ENCODE data around the gene EVC2.

EVC2 gene

GRCh38 chr4:5532100-5532499, 176.3 kb downstream of the EVC2 start:
- no peaks in the 10 kb centered on the region for H3K36me3 ChIP-seq
- no peaks in the 10 kb centered on the region for H3K27me3 ChIP-seq
- no peak overlapping the region for H3K4me3 ChIP-seq (ENCODE audit: low read depth in 1 of 2, low read length in 1 of 2)
- H3K4me1 ChIP-seq (ENCODE audit: control insufficient read depth in 1 of 2, insufficient read depth in 1 of 2, low read depth in 1 of 2, low read length in 1 of 2), result no peaks in the 10 kb centered on the region
- no peak overlapping the region for H3K27ac ChIP-seq
- no peaks in the 10 kb centered on the region for H3K9me3 ChIP-seq
- TF ChIP-seq CTCF (IDR thresholded peaks at IDR 0.05), result no peak

GRCh38 chr4:5528031-5528436, 180.3 kb downstream of the EVC2 start:
- Histone ChIP-seq H3K27ac (no peak overlapping the region), H3K9me3 (no peaks in the 10 kb centered on the region), H3K4me3 (ENCODE audit: low read depth in 1 of 2, low read length in 1 of 2) (no peak overlapping the region), H3K36me3 (no peaks in the 10 kb centered on the region), H3K27me3 (no peaks in the 10 kb centered on the region), H3K4me1 (ENCODE audit: control insufficient read depth in 1 of 2, insufficient read depth in 1 of 2, low read depth in 1 of 2, low read length in 1 of 2) (no peaks in the 10 kb centered on the region)
- no peak for TF ChIP-seq CTCF (IDR thresholded peaks at IDR 0.05)

GRCh38 chr4:5527211-5527610, 181.1 kb downstream of the EVC2 start:
- Histone ChIP-seq H3K9me3 (no peaks in the 10 kb centered on the region), H3K27me3 (no peaks in the 10 kb centered on the region), H3K27ac (no peak overlapping the region), H3K36me3 (no peaks in the 10 kb centered on the region), H3K4me3 (ENCODE audit: low read depth in 1 of 2, low read length in 1 of 2) (no peak overlapping the region), H3K4me1 (ENCODE audit: control insufficient read depth in 1 of 2, insufficient read depth in 1 of 2, low read depth in 1 of 2, low read length in 1 of 2) (no peaks in the 10 kb centered on the region)
- no peak for TF ChIP-seq CTCF (IDR thresholded peaks at IDR 0.05)

- H3K27ac ChIP-seq, result no peak overlapping the region
- H3K4me1 ChIP-seq (ENCODE audit: control insufficient read depth in 1 of 2, insufficient read depth in 1 of 2, low read depth in 1 of 2, low read length in 1 of 2), result no peaks in the 10 kb centered on the region
- H3K4me3 ChIP-seq (ENCODE audit: low read depth in 1 of 2, low read length in 1 of 2), result no peak overlapping the region
- no peaks in the 10 kb centered on the region for H3K27me3 ChIP-seq
- TF ChIP-seq CTCF (IDR thresholded peaks at IDR 0.05), result no peak
- H3K9me3 ChIP-seq, result no peaks in the 10 kb centered on the region
- H3K36me3 ChIP-seq, result no peaks in the 10 kb centered on the region
Observed at GRCh38 chr4:5526080-5526846, 182.1 kb downstream of the EVC2 start.

GRCh38 chr4:5524446-5525299, 183.7 kb downstream of the EVC2 start:
- H3K36me3 ChIP-seq, result no peaks in the 10 kb centered on the region
- no peaks in the 10 kb centered on the region for H3K9me3 ChIP-seq
- H3K4me1 ChIP-seq (ENCODE audit: control insufficient read depth in 1 of 2, insufficient read depth in 1 of 2, low read depth in 1 of 2, low read length in 1 of 2), result no peaks in the 10 kb centered on the region
- no peak overlapping the region for H3K27ac ChIP-seq
- no peak overlapping the region for H3K4me3 ChIP-seq (ENCODE audit: low read depth in 1 of 2, low read length in 1 of 2)
- no peak for TF ChIP-seq CTCF (IDR thresholded peaks at IDR 0.05)
- H3K27me3 ChIP-seq, result no peaks in the 10 kb centered on the region
